GM13976 (cell line): ENCODE results near the gene RBM15B.

Experiments
- DNase-seq: peaks from one replicate; pipeline ENCODE4 v3.0.0; 2012; ENCODE audit warnings: low spot score
- in situ Hi-C: fragments of 300-500 bp; cut with MboI; formaldehyde crosslinking; loops from one replicate; pipeline ENCODE4 v1.12.0; 2022; ENCODE audit warnings: low sequenced_read_pairs, mixed read lengths, inconsistent platforms; ENCODE audit not compliant: unreplicated experiment
- TF ChIP-seq, protein P1 (sequence below): IDR thresholded peaks from 2 replicates; pipeline ENCODE4 v1.5.1; 2012; ENCODE audit warnings: borderline replicate concordance, mild to moderate bottlenecking; ENCODE audit not compliant: insufficient read depth; ENCODE audit errors: extremely low read depth, missing control alignments, control extremely low read depth

RBM15B gene

DNA sequence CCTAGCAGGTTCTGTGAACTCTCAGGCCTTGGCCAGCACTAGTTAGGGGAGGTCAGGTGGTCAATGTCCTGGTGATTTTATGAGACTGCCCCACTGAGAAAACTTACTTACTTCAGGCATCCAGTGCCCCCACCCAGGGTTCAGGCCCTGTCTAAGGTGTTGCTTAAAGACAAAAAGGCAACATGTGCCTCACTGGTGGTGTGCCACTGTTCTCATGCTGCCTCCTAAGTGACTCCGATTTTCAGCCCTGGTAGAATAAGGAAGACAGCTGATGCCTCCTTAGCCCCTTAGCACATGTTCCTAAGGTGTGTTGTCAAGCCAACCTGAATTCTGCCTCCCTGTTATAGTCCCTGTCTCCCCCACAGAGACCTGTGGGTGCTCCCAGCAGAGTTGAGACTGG lies 5.3 kb downstream of the RBM15B start:
- TF ChIP-seq, protein P1, sequence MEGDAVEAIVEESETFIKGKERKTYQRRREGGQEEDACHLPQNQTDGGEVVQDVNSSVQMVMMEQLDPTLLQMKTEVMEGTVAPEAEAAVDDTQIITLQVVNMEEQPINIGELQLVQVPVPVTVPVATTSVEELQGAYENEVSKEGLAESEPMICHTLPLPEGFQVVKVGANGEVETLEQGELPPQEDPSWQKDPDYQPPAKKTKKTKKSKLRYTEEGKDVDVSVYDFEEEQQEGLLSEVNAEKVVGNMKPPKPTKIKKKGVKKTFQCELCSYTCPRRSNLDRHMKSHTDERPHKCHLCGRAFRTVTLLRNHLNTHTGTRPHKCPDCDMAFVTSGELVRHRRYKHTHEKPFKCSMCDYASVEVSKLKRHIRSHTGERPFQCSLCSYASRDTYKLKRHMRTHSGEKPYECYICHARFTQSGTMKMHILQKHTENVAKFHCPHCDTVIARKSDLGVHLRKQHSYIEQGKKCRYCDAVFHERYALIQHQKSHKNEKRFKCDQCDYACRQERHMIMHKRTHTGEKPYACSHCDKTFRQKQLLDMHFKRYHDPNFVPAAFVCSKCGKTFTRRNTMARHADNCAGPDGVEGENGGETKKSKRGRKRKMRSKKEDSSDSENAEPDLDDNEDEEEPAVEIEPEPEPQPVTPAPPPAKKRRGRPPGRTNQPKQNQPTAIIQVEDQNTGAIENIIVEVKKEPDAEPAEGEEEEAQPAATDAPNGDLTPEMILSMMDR: no peak
- in situ Hi-C loops: no loop called here
- DNase-seq: no peak

DNA sequence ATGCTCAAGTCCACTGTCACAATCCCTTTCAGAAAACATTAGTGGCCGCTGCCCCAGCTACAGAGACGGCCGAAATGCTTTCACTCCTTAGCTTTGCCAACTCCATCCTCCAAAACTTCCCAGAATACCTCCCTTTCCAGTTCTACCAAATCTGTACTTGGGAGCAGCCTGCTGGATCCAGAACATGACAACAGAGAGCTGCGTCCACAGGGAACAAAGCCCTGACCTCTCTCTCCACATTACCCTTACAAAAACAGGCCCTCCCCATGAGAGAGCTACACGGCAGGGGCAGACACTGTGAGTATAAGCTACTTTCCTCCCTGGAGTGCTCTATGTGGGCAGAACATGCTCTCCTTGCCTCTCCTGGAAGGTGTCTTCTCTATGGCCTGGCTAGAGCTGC lies 6.3 kb downstream of the RBM15B start:
- in situ Hi-C loops: no loop called here
- TF ChIP-seq, protein P1: no peak
- no peak for DNase-seq

DNA sequence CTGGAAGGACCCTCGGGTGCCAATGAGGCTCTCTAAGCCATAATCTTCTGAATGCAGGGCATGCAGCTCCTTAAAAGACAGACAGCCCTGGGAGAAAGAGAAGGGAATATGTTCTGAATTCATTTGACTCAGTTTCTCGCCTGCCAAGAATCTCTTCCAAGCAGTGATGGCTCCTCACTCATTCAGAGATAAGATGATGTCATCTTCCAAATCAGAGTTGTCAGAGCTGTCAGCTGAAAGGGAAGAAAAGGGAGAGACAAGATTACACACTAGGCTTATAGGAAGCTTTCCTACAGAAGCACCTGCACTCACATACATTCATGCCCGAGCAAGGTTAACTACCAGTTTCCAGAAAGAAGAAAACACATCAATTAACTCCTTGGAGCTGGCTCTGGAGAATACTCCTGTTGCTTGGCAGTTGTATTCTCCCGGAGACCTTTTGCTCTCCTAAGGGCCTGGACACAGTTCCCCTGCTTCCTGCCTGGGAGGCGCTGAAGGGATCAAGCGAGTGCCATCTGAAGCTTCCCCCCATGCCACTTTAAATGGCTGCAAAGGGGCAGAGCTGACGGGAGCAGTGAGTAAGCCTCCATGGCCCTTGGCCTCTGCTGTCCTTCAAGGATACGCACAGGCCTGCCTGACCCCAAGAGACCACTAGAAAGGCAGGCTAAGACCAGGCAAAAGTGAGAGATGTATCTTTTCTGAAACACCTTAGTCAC lies 7.7 kb downstream of the RBM15B start:
- no peak for DNase-seq
- TF ChIP-seq, protein P1: no peak
- in situ Hi-C loops: no loop called here

DNA sequence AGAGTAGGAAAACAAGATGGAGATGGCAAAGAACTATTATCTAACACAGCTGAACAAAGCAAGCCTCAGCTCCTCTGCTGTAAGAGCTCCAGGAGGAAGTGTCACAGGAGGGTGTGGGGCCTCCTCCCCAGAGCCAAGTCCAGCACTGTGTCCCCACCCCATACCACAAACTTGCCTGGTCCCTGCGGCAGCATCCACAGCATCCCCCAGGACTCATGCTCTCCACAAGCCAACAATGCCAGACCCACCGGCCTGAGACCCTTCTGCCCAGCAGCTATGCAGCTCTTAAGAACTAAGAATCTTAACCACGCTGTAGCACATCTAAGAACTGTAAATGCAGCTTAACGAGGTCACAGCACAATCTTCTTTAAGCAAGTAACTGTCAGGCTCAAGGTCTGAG lies 9.1 kb downstream of the RBM15B start:
- in situ Hi-C loops: no loop called here

DNA sequence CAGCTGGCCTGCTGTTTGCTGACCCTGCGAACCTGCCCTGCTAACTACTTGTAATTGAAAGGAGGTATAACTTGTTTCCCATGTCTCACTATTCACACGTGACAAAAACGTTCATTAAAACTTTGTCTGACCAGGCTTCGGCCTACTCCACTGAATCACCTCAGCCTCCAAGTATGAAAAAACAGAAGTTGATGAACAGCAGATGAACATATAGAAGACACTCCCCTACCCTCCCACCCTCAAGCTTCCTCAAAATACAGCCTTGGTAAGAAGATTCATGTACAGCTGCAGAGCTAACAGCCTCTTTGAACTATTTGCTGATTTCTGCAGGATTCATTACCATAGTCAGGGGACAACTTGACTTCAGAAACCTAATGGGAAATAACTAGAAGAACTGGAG lies 10.7 kb downstream of the RBM15B start:
- in situ Hi-C loops: no loop called here
- DNase-seq: no peak
- TF ChIP-seq, protein P1: no peak

More for the DNA sequence above, 9.1 kb downstream of the RBM15B start:
- no peak for DNase-seq
- TF ChIP-seq, protein P1: no peak

DNA sequence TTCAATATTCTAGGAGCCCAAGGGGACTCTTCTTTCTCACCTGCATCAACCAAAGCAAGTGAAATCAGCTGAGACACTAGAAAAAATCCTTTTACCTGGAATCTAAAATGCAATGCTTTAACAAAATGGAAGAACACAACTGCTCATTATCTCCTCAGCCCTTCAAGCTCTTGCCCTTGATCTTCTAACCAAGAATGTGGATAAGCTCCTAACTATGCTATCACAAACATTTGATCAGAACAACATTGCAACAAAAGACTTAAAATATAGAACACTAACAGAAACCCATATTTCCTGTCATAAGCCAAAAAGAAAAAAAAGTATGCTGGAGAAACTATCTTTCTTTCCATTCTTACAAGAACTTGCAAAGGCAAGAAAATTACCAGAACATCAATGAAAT lies 12.6 kb downstream of the RBM15B start:
- in situ Hi-C loops: no loop called here
- no peak for DNase-seq
- TF ChIP-seq, protein P1: no peak

DNA sequence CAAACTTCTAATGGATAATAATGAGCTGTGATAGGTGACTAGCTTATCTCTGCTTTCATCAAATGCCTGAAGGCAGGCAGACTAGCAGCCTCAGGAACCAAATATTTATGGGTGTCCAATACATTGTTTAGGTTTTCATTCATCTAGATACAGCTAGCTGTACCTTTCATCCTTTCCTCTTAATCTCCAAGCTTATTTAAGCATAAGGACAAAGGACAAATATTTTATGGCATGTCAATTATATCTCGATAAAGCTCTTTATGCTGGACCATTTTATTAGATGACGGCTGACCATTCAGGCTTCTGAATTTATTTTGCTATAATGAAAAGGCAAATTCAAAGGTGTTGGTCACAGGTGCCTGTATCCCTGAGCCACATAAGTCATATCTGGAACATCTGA lies 16.9 kb downstream of the RBM15B start:
- TF ChIP-seq, protein P1: no peak
- in situ Hi-C loops: no loop called here
- DNase-seq: no peak
